GM12801 (cell line): Measurements from ENCODE around the gene MACC1.

Experiments
- CTCF ChIP-seq: IDR thresholded peaks from one replicate; pipeline ENCODE4 v1.5.1; 2011; ENCODE audit warnings: control low read depth; ENCODE audit not compliant: insufficient read length; ENCODE audit errors: extremely low read depth

The MACC1 gene

DNA sequence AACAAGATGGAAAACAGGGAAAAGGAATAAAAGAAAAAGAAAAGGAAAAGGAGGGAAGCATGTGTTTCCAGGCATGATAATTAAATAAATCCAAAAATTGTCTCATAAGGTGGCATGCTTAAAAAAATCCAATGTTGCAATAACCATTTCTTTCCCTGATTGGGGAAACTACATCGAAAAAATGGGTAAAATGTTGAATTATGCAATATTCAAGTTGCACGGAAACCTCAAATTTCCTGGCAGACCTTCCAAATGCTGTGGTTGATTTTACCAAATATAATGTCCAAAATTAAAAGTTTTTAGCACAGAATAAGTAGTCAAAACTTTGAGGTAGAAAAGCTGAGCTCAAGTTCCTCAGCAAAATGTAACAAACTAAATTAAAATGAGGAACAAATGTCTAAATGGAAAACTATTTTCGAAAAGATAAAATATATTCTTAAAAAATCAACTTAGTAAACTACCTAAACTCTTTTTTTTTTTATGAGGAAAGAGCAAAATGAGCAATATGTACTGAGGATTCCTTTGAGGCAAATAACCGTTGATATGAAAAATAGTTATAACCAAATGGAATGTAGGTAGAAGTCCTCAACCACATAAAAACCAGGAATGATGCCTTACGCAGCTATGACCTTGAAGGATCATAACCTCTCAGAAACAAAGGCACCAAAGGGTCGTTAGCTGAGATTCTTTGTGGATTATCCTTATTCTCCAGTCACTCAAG lies 52.6 kb downstream of the MACC1 start:
- no peak for TF ChIP-seq CTCF

DNA sequence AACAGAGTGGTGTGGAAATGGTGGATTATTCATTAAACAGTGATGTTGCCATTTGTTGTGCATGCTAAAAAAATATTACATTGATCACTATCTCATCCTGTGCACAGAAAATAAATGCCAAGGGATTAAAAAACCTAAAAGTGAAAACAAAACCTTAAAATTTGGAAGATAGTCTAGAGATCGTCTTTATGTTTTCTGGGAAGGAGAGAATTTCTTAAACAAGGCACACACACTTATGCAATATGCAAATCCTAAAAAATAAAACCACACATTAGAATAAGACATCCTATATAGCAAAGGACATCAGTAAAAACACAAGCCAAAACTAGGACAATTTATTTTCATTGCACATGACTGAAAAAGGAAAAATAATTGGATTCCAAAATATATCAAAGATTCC lies 54.5 kb downstream of the MACC1 start:
- no peak for TF ChIP-seq CTCF

DNA sequence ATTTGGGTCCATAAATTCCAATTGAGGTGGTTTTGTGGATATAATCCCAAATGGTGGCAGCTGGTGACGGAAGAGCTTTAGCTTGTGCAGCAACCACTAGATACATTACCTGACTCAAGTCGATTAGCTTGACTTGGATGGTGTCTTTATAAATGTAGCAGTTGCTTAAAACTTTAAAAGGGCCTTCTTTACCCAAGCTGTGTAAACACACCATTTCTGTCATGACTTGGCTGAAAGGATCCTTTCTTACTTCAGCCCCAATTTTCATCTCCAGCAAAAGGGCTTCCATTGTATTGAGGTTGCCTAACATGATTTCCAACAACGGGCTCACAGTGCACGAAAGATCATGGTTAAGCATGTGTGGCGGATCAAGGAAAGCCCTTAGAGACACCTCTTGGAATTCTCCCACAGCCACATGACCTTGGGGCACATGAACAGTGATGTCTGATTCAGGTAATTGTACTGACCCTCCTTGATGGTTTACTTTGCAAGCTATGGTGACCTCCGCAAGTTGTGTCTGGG lies 57.9 kb downstream of the MACC1 start:
- no peak for TF ChIP-seq CTCF

- no peak for TF ChIP-seq CTCF
Observed at GRCh38 chr7:20158684-20159083, 58.5 kb downstream of the MACC1 start.

DNA sequence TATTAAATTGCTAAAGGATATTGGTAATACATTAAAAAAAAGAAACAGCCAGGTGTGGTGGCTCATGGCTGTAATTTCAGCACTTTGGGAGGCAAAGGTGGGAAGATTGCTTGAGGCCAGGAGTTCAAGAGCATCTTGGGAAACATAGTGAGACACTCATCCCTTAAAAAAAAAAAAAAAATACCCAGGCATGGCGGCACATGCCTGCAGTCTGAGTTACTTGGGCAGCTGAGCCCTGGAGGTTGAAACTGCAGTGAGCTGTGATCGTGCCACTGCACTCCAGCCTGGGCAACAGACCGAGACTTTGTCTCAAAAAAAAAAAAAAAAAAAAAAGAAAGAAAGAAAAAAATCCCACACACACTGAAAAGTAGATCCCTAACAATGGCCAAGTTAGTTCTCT lies 59.7 kb downstream of the MACC1 start:
- no peak for TF ChIP-seq CTCF

DNA sequence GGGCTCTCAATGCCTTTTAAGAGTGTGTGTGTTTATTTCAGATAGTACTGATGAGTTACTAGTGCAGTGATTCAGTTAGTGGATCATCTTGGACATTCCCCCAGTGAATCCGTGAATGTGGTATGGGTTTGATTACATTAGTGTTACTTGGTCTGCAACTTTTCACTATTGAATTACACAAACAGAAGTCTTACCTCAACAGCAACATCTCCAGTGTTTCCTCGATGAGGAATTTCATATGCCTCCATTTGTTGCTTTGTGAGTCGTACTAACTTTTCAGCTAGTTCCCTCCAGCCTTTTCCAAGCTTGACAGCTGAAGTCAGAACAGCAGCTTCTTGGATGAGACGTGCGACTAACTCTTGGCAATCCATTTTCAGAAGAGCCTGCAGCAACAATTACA lies 63.2 kb downstream of the MACC1 start:
- TF ChIP-seq CTCF: no peak

GRCh38 chr7:20153567-20153966 lies 63.6 kb downstream of the MACC1 start:
- TF ChIP-seq CTCF: no peak
